ENCODE data around the gene PRH2. TPM values are rescaled to one million over a fixed set of nuclear protein-coding genes. Genes with fewer than 3 reads are reported as not detected.

Gene PRH2
- total RNA-seq, 1 donor from 2014 or later: 0.62 TPM

GRCh38 chr12:10965476-10965875, 36.4 kb downstream of the PRH2 start:
- no peak for DNase-seq

- no peak for DNase-seq
These were observed 37.3 kb downstream of the PRH2 start for GRCh38 chr12:10966314-10966713.

DNA sequence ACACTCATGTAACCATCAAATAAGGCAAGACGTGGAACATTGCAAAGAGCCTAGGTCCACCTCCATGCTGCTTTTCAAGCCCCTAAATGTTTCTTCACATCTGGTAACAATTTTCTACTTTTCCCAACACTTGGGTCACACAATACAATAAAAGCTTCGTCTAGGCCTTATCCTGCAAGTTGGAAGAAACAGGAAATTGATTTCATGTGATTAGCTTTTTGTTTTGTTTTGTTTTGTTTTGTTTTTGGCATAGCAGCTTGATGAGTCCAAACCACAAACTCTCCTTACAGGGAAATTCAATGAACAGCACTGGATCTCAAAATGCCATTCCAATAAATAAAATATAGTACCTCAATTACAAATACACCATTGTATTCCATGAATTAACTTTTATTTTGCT, 38.4 kb downstream of the PRH2 start:
- DNase-seq: no peak

GRCh38 chr12:10968765-10969456, 39.9 kb downstream of the PRH2 start:
- no peak for DNase-seq

- DNase-seq: no peak
These were observed 45.9 kb downstream of the PRH2 start for GRCh38 chr12:10974965-10975364.

DNA sequence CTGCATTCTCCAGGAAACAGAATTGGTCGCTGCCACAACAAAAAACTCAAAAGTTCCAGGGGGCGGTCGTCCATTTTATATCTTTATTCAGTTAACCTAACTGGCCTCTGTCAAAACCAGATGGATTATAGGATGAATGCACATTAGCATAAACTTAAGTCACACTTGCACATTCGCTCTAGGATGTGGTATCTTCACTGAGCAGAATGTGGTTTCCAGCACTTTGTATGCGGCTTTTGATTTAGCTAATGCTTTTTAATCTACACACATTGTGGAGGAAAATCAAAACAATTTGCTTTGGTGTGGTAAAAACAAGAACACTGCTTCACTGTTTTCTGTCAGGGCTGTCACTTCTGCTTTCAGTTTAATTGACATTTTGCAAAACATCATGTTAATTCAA, 53.2 kb downstream of the PRH2 start:
- no peak for DNase-seq

Other genes with a start within 250 kb of the PRH2 start
- gene YBX3, start 205.9 kb upstream of the PRH2 start, total RNA-seq: 4.5 TPM
- gene TAS2R7, start 126.6 kb upstream of the PRH2 start, total RNA-seq: 1.1 TPM
- gene TAS2R8, start 122.0 kb upstream of the PRH2 start, total RNA-seq: 0.31 TPM
- 1.2 TPM for gene TAS2R9, start 119.1 kb upstream of the PRH2 start, total RNA-seq
- 5.5 TPM for gene TAS2R10, start 102.9 kb upstream of the PRH2 start, total RNA-seq
- gene PRR4, start 79.8 kb upstream of the PRH2 start, total RNA-seq: 4.8 TPM
- gene PRH1, start 45.0 kb upstream of the PRH2 start, total RNA-seq: 95.9 TPM
- gene TAS2R13, start 19.7 kb upstream of the PRH2 start, total RNA-seq: 8.3 TPM
- 11.4 TPM for gene TAS2R14, start 10.0 kb downstream of the PRH2 start, total RNA-seq
- 12.6 TPM for gene TAS2R50, start 57.7 kb downstream of the PRH2 start, total RNA-seq
- 22.9 TPM for gene TAS2R20, start 69.1 kb downstream of the PRH2 start, total RNA-seq
- gene TAS2R19, start 93.4 kb downstream of the PRH2 start, total RNA-seq: 28.7 TPM
- gene TAS2R31, start 102.2 kb downstream of the PRH2 start, total RNA-seq: 25.0 TPM
- 12.3 TPM for gene TAS2R46, start 133.1 kb downstream of the PRH2 start, total RNA-seq
- 13.6 TPM for gene TAS2R43, start 163.1 kb downstream of the PRH2 start, total RNA-seq
- gene TAS2R30, start 205.4 kb downstream of the PRH2 start, total RNA-seq: 22.1 TPM
- gene SMIM10L1, start 242.0 kb downstream of the PRH2 start, total RNA-seq: 13.7 TPM